GM12891 (cell line): ENCODE data around the gene RAB27B.

Experiments
- POLR2A ChIP-seq: IDR thresholded peaks from 2 replicates; pipeline ENCODE4 v1.6.1; 2011; ENCODE audit warnings: low read depth, low read length, control low read depth
- POLR2AphosphoS5 ChIP-seq: IDR thresholded peaks from 2 replicates; pipeline ENCODE4 v1.6.1; 2011; ENCODE audit warnings: low read depth, low read length, control low read depth
- POU2F2 ChIP-seq: IDR thresholded peaks from 2 replicates; pipeline ENCODE4 v1.6.1; 2011; ENCODE audit warnings: low read depth, mild to moderate bottlenecking, control low read depth, low read length, moderate library complexity
- SPI1 ChIP-seq: IDR thresholded peaks from 2 replicates; pipeline ENCODE4 v1.6.1; 2011; ENCODE audit warnings: low read depth, low read length, control low read depth
- TAF1 ChIP-seq: IDR thresholded peaks from 2 replicates; pipeline ENCODE4 v1.6.1; 2011; ENCODE audit warnings: low read depth, low read length, control low read depth

- TF ChIP-seq POLR2AphosphoS5, result no peak
- no peak for TF ChIP-seq POLR2A
- no peak for TF ChIP-seq SPI1
- no peak for TF ChIP-seq POU2F2
- no peak for TF ChIP-seq TAF1
Observed at GRCh38 chr18:54872681-54873080, 44.4 kb downstream of the RAB27B start.
